Uterus (tissue), 4 donors: ENCODE measurements around the gene AKAP8. TPM values are rescaled to one million over a fixed set of nuclear protein-coding genes. Genes with fewer than 3 reads are reported as not detected.

Experiments
- DNase-seq, 2 donors: peaks; one replicate each; pipeline ENCODE4 v3.0.0-alpha.2; 2019 to 2020
- H3K27ac ChIP-seq, 2 donors: fragments of 200-600 bp; sonication (generic); 1 replicate in 1 of 2; 2 replicates in 1 of 2; pipeline ENCODE4 v1.5.1; 2016 to 2018
- H3K27me3 ChIP-seq, 2 donors: fragments of 200-600 bp; sonication (generic); one replicate each; pipeline ENCODE4 v1.5.1; 2018 to 2019; ENCODE audit warnings: control low read depth in 1 of 2
- H3K36me3 ChIP-seq, 2 donors: fragments of 200-600 bp; sonication (generic); one replicate each; pipeline ENCODE4 v1.5.1; 2019; ENCODE audit warnings: control low read depth in 1 of 2
- H3K4me1 ChIP-seq, 2 donors: fragments of 200-600 bp; sonication (generic); one replicate each; pipeline ENCODE4 v1.5.1; 2018 to 2019; ENCODE audit warnings: control low read depth in 1 of 2
- H3K4me3 ChIP-seq, 2 donors: fragments of 200-600 bp; sonication (generic); 1 replicate in 1 of 2; 2 replicates in 1 of 2; pipeline ENCODE4 v1.5.1; 2018 to 2019; ENCODE audit warnings: mild to moderate bottlenecking in 1 of 2
- H3K9me3 ChIP-seq, 2 donors: fragments of 200-600 bp; sonication (generic); one replicate each; pipeline ENCODE4 v1.5.1; 2019; ENCODE audit warnings: control low read depth in 1 of 2
- POLR2A ChIP-seq, 2 donors: fragments of 450-650 bp; IDR thresholded peaks; one replicate each; pipeline ENCODE4 v1.6.1; 2016; ENCODE audit warnings: antibody characterized with exemption in 2 of 2, mild to moderate bottlenecking in 1 of 2, moderate library complexity in 1 of 2
- intact Hi-C: fragments of 100-400 bp; cut with DNase I; formaldehyde crosslinking; loops from one replicate; pipeline ENCODE4 v1.15.1; 2023; ENCODE audit warnings: low total_unique reads
- total RNA-seq, 4 donors: library from RNA; depleted of rRNA in 3 of 4; stranded (reverse); fragments of >200 nt in 3 of 4; gene quantifications; one replicate each; pipeline versions ENCODE4 v1.1.0 to v1.2.4, GENCODE V29; 2014 to 2023
- TF ChIP-seq, protein P1 (sequence below), 4 experiments: fragments of 200-600 bp in 2 of 4; fragments of 450-650 bp in 2 of 4; sonication (generic) in 2 of 4; IDR thresholded peaks; one replicate each; pipeline ENCODE4 v1.5.1; 2016 to 2019; ENCODE audit warnings: antibody characterized with exemption in 4 of 4, mild to moderate bottlenecking in 2 of 4, moderate library complexity in 1 of 4
- donor health status: DM: yes; HTN: yes; CAD: no.

The AKAP8 gene
- total RNA-seq: 10 to 100 TPM; 17.1 to 55.6 (median 39.2) TPM

DNA sequence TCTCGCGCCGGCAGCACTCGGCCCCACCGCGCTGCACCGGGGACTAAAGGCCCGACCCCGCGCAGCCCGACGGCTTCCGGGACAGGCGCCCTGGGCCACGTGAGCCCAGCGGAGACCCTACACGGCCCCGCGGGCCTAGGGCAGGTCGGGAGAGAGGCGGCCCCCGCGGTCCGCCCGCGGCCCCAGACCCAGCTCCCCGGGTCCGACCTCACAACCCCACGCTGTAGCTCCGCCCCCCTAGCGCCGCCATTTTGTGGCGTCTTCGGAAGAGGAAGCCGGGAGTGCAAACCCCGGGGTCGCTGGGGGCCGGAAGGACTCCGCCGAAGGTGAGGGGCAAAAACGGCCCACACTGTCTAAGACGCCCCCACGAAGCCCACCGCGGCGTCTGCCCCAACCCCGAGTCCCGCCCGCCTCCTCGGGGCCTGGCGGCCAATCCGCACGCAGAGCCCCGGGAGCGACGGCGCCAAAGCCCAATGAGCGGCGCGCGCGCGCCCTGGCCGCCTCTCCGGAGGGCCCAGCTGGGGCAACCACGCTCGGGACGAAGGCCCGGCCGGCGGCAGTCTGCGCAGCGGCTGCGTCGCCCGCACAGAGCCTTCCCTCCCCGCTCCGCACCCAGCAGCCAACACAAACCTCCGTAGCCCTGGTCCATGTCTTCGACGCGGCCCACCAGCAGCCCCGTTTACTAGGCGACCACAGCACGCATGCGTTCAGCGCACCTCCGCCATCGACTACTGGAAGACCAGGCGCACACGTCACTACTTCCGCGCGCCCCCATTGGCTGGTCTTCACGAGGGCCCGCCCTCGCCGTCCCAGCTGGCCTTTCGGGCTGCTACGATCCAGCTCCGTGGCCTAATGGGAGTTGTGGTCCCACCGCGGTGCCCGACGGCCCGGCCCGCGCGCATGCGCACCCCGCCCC, at the start of gene AKAP8:
TSS of gene AKAP8 (minus strand) at position 705 of the 916 bp plus-strand sequence. CDS start at position 649, 56 bp downstream.
- intact Hi-C loops: no loop called here
- TF ChIP-seq, protein P1, sequence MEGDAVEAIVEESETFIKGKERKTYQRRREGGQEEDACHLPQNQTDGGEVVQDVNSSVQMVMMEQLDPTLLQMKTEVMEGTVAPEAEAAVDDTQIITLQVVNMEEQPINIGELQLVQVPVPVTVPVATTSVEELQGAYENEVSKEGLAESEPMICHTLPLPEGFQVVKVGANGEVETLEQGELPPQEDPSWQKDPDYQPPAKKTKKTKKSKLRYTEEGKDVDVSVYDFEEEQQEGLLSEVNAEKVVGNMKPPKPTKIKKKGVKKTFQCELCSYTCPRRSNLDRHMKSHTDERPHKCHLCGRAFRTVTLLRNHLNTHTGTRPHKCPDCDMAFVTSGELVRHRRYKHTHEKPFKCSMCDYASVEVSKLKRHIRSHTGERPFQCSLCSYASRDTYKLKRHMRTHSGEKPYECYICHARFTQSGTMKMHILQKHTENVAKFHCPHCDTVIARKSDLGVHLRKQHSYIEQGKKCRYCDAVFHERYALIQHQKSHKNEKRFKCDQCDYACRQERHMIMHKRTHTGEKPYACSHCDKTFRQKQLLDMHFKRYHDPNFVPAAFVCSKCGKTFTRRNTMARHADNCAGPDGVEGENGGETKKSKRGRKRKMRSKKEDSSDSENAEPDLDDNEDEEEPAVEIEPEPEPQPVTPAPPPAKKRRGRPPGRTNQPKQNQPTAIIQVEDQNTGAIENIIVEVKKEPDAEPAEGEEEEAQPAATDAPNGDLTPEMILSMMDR (IDR thresholded peaks at IDR 0.05): peak in 1 of 4 experiments; percentile 2
- TF ChIP-seq POLR2A (IDR thresholded peaks at IDR 0.05): peak; percentile 65 to 87

DNA sequence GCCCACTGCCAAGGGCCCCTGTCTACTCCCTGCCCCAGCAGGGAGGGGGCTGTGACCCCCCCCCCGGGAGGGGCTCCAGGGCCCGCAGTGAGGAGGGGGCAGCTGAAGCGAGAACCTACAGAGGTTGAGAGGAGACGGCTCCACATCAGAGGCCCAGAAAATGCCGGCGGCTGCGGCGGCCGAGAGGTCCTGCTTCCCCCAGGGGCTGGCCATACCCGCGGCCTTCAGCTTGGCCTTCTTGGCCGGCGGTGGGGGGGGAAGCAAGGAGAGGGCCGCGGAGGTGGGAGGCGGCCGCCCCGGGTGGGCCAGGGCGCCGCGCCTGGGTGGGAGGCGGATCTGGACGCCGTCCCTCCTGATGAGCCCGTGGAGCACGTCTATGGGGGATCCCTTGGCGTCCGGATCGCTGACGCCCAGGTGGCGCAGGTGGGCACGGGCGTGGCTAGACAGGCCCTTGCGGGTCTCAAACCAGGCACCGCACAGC, 48.4 kb upstream of the AKAP8 start:
- intact Hi-C loops: no loop called here
- Histone ChIP-seq H3K27me3 (no peaks in the 10 kb centered on the region), H3K4me3 (no peak overlapping the region), H3K4me1 (peaks cover 9 to 14% of the 10 kb centered on the region in 2 donors), H3K36me3 (no peaks in the 10 kb centered on the region), H3K9me3 (no peaks in the 10 kb centered on the region), H3K27ac (no peak overlapping the region)
- no peak for TF ChIP-seq POLR2A (IDR thresholded peaks at IDR 0.05)
- no peak for DNase-seq

More for the DNA sequence above, at the start of gene AKAP8:
- H3K27me3 ChIP-seq: no peaks in the 10 kb centered on the region
- peak within 1 kb of the TSS; percentile 56 to 95 for H3K4me3 ChIP-seq
- peaks cover 4 to 26% of the 10 kb centered on the region in 2 donors for H3K4me1 ChIP-seq
- DNase-seq: peak; percentile 98 to 99
- H3K36me3 ChIP-seq: no peaks in the 10 kb centered on the region
- H3K27ac ChIP-seq: peak within 1 kb of the TSS; percentile 90 to 97
- H3K9me3 ChIP-seq: no peaks in the 10 kb centered on the region

- H3K4me3 ChIP-seq: no peak overlapping the region
- intact Hi-C loops: no loop called here
- H3K27ac ChIP-seq: no peak overlapping the region
- no peak for DNase-seq
- H3K27me3 ChIP-seq: no peaks in the 10 kb centered on the region
- H3K36me3 ChIP-seq: no peaks in the 10 kb centered on the region
- H3K9me3 ChIP-seq: no peaks in the 10 kb centered on the region
- TF ChIP-seq, protein P1 (IDR thresholded peaks at IDR 0.05): no peak
- TF ChIP-seq POLR2A (IDR thresholded peaks at IDR 0.05): no peak
- peaks cover 9 to 14% of the 10 kb centered on the region in 2 donors for H3K4me1 ChIP-seq
Measured at GRCh38 chr19:15427350-15427700, 47.7 kb upstream of the AKAP8 start.

DNA sequence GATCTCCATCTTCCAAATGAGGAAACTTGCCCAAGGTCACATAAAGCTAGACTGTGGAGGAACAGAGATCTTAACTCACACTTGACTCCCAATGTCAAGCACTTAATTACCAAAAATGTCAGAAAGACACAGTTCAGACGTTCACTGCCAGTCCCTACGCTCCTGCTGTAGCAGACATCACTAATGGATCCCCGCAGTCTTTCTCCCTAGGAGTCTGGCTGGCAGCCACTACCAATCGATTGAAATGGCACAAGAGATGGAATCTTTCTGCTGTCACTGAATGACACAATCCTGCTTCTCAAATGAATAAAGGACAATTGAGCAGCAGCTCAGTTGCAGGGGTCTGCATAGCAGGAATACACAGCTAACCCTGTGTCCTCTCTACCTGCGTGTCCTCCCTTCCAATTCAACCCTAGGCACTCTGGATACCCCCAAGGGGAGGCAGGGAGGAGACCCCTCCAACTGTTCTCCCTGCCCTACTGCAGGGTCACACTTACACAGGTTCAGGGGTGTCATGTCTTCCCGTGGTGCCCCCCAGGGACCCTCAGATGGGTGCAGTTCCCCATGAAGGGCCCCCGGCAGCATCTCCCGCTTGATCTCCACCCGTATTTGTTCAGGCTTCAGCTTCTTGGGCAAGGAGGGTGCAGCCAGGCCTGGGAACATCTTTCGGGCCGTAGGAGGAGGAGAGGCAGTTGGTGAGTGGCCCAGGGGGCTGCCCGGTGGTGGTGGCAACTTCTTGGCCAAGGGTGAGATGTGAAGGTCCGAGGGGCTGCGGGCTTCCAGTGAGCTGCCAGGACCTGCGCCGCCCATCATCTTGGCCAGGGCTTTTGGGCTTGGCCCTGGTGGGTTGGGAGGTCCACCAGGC, 47.1 kb upstream of the AKAP8 start:
- no peaks in the 10 kb centered on the region for H3K9me3 ChIP-seq
- H3K27me3 ChIP-seq: no peaks in the 10 kb centered on the region
- DNase-seq: no peak
- H3K4me1 ChIP-seq: peaks cover 9 to 12% of the 10 kb centered on the region in 2 donors
- intact Hi-C loops: no loop called here
- H3K36me3 ChIP-seq: no peaks in the 10 kb centered on the region
- TF ChIP-seq, protein P1 (IDR thresholded peaks at IDR 0.05): no peak
- no peak for TF ChIP-seq POLR2A (IDR thresholded peaks at IDR 0.05)
- H3K4me3 ChIP-seq: no peak overlapping the region
- no peak overlapping the region for H3K27ac ChIP-seq

DNA sequence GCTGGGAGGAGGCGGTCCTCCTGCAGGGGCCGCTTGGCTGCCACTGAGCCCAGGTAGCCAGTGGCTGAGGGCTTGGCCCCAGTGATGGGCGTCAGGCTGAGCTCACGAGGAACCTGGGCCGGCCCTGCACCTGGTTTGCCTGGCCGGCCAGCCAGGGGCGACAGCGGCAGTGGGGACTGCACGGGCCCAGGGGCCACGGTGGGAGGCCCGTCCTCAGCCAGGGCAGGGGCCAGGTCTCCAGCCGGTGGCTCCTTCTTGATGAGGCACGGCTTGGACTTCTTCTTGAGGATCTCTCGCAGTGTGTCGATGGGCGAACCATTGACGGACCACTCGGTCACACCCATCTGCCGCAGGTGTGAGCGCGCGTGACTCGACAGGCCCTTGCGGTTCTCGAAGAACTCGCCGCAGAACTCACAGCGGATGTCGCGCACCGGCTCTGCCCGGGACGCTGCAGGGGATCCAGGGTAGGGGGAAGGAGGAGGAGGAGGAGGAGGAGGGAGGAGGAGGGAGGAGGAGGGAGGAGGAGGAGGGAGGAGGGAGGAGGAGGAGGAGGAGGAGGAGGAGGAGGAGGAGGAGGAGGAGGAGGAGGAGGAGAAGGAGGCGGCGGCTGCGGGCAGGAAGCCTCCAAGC, 45.8 kb upstream of the AKAP8 start:
- DNase-seq: no peak
- no peaks in the 10 kb centered on the region for H3K36me3 ChIP-seq
- H3K27ac ChIP-seq: no peak overlapping the region
- no peak overlapping the region for H3K4me3 ChIP-seq
- no peaks in the 10 kb centered on the region for H3K27me3 ChIP-seq
- no peak for TF ChIP-seq POLR2A (IDR thresholded peaks at IDR 0.05)
- TF ChIP-seq, protein P1 (IDR thresholded peaks at IDR 0.05): no peak
- peaks cover 0 to 3% of the 10 kb centered on the region in 2 donors for H3K4me1 ChIP-seq
- intact Hi-C loops: no loop called here
- H3K9me3 ChIP-seq: no peaks in the 10 kb centered on the region
